C1 segment of cervical spinal cord (tissue), 14 donors: ENCODE results near the gene RAD18.
A peak's percentile ranks its signal among the peaks of the same experiment; 100 is the strongest.

ENCODE experiments used
- DNase-seq, 14 donors: peaks; one replicate each; lab custom pipeline; 2025; lab: John Stamatoyannopoulos, UW

RAD18 gene

DNA sequence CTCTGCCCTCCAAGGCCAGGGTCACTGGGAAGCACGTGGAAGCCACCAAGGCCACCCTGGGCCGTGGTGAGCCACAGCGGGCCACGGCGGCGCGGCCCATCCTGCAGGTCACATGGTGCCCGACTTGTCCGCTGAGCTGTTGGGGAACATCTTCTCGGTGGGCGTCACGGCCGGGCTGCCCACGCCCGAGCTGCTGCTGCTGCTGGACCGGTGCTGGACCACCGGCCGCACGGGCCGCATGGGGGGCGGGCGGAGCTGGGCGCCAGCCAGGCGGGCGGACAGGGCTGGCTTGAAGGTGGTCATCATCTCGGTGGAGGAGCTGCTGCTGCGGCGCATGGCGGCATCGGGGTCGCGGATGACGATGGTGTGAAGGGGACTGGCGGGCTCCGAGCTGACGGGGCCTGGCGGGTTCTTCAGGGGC is 22.1 kb upstream of the RAD18 start:
- DNase-seq, result no peak

DNA sequence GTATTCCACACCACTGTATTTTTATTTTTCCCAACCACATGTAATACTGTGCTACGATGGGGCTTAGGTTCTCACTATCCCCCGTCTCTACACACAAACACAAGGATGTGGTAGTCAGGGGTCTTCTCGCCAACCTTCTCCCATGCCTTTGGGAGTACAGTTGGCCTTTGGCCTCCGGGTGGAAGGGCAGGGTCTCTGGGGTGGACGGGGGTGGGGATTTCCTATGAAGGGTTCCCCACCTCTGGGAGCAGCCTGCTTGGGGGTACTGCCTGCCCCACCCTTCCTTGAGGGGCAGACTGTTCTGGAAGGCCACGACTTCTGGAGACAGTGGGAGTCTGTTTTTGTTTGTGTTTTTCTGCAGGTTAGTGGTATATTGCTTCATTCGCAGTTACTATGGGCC is 21.3 kb upstream of the RAD18 start:
- no peak for DNase-seq

DNA sequence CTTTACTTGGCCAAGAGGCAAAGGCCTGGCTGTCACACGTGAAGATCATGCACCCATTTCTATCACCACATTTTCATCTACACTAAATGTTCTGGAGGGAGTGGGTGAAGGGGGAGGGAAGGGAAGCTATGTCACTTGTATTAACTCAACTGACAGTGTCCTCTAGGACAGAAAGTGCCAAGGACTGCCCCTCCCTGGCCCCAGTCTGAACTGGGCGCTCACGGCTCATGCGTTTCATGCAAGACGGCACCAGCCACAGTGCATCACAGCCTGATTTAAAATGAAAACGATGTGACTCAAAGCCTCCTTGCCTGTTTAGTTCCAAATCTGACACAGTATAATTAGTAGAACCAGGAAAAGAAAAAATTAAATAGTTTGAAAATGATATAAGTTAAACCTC is 20.8 kb upstream of the RAD18 start:
- no peak for DNase-seq

DNA sequence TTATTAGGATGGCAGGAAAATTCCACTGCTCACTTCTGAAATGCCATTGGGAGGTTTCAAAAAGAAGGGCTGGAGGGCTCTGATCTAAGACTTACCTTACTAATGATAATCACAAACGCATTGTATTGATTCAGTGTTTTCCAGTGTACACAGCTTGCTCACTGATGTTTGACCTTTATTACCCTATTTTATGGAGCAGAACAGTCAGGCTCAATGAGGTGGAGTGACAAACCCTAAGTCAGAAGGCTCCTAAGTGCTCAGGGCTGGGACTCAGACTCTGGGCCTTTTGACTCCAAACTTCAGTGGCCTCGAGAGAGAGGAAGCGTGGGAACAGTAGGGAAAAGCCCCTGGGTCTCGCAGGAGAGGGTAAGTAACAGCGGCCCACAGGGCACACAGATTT is 20.3 kb upstream of the RAD18 start:
- no peak for DNase-seq

DNA sequence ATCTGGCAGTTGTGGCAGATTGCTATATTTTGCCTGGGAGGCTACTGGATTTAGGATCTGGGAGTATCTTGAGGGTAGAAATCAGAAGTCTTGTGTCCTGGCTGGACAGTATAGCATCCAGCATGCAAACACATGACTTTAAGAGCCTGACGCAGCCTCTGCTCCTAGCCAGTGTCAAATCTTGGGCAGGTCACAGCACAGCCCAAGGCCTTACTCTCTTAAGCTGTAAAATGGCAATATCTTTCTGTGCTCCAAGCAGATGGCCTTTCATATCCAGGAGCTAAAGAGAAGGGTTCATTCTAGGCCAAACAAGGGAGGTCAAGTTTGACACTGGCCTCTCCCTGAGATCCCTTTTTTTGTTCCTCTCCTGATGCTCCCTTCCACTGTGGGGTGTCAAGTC is 19.8 kb upstream of the RAD18 start:
- no peak for DNase-seq

DNA sequence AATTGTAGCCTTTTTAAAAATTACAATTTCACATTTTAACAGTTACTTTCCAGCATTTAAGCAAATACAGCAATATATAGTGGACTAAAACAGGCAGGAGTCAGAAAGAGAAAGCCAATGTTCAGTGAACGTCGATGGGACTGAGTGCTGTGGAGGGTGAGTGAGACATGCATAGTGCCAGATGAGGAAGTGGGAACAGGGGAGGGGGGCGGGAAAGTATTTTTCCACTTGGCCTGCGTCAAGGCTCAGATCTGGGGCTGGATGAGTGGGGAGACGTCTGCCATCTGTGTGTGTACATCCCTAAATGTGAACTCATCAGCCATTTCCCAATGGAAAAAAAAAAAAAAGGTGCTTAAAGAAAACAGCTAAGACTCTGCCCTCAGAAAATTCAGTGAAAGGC is 19.2 kb upstream of the RAD18 start:
- DNase-seq, result peak in 1 of 14 donors; percentile 21

DNA sequence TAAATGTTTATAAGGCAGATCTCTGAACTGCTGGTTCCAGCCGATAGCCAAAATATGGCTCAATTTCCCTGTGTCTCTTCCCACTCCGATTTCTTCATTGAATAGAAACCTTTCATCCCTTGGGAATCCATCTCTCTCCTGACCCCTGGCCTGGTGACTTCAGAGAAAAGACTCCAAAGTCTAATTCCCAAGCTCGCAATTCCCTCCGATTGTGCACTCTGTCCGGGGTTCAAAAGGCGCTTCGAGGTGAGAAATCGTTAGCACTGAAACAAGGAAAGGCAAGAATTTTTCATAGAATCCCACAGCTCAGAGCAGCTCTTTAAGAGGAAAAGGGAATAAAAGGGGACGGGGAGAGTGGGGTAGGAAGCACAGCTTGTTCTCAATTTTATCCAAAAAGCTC is 18.4 kb upstream of the RAD18 start:
- no peak for DNase-seq

DNA sequence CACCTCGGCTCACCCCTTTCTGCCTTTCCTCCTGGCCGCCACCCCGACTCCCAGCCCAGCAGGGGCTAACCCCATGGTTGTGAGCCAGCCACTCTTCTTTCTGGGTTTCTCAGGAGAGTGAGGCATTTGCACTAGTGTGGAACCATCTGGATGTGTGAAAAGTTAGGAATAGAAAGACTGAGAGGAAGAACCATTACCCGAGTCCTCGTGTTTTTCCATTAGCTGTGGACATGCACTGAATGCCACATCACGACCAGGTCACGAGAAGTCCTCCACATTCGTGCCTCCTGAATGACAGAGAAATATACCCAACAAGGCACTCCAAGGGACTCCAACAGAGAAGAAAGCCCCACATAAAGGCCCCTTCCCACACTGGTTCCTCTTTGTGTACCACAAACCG is 18.0 kb upstream of the RAD18 start:
- DNase-seq, result no peak

DNA sequence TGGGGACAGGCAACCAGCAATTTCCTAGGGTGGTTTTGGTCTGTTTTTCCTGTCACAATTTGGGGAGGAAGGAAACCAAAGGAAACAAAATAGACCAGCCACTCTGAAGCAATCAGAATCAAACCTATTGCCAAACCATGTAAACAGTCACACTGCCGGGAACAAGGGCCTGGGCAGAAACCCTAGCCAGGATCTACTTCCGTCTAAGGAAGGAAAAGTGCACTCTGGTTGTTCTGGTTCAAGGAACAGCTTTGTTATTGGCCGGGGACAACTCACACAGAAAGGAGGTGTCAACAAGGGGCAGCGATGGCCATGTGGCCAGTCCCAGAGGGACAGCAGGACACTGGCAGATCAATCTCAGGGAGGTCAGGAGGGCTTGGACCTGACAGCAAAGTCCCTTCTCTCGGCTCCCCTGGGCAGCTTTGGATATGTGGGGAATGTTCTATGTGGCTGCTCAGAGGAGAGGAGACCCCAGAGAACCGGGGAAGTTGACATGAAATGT is 17.5 kb upstream of the RAD18 start:
- DNase-seq, result no peak

DNA sequence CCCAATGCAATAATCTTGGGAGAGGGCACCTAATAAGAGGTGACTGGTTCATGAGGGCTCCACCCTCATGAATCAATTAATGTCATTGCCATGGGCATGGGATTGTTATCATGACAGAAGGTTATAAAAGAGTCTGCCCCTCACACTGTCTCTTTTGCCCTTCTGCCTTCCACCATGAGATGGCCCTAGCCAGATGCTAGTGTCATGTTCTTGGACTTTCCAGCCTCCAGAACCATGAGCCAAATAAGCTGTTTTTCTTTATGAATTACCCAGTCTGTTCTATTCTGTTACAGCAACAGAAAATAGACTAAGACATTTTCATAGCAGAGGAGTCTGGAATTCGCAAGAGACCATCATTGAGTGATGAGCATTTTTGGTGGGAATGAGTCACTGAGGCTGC is 16.0 kb upstream of the RAD18 start:
- no peak for DNase-seq

DNA sequence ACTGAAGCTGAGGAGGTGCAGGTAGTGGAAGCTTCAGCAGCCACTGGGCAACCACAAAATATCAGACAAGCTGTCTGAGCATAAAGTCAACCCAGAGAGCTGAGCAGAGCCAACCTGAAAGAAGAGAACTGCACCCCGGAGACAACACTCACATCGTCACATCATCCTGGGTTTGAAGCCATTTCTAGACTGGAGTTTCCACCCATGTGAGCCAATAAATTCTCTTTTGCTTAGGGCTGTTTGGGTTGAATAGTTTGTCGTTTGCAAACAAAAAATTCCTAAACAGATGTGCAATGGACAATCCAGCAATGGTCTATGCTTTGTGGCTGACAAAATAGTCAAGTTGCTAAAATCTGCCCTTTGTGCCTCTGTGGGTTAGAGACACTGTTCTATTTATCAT is 15.3 kb upstream of the RAD18 start:
- no peak for DNase-seq

DNA sequence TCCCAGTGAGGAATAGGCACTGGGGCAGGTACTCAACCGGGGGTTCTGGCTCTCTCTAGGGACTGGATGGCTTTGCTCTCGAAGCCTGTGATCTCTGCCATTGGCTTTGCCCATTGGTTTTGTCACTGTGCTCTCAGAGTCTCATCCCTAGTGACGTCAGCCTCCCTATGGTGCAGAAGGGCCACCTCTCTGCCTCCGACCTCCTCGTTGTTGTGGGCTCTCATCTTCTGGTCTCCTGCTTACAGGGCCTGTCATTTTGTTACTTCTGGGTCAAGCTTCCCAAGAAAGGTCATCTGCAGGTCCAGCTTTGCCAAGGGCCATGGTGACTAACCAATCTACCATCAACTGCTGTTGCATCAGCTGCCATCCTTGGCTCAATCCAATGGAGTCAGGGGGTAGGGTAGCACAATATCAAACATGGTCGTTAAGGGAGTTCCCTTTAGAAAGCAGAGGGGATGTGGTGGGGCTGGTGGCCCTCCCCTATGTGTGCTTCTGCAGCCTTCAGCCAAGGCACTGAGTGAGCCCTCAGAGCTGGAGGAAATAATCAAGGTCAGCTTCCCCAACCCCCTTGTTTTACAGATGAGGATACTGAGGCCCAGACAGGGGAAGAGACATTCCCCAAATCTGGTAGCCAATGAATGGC is 13.4 kb upstream of the RAD18 start:
- no peak for DNase-seq

DNA sequence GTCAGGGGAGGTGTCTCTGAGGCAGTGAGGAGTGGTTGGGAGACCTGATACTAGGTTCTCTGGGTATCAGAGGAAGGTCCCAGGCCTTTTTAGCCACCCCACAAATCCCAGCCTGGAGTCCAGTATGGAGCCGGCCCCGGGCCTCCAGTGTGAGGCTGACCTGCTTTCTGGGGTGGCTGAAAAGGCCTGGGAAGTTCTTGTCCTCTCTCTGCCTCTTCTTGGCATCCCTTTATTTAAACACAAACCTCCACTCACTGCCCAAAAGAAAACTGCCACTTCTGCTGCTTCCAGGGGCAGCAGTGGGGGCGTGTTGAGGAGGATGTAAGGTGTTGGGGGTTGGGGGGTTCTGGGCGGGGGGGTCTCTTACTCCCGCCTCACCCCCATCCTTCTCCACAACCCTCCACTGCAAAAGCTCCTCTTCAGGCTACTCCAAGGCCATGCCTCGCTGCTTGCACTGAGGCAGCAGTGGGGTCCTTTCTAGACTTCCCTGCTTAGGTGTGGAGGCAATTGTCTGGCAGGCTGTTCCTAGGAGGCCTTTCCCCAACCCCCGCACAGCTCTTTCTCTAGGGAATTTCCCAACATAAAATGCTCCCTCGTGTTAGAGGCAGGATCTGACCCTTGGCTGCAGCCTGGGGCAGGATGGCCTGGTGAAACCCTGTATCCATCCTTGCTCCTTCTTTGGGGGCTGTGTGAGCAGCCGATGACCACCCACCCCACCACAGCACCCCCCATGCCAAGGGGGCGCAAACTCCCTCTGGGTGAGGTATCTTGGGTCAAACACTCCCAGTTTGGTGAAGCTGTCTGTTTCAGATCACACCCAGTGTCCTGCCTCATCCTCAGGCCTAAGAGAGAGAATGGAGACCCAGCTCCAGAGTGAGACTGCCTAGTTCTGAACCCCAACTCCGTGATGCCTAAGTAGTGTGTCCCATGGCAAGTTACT is 12.1 kb upstream of the RAD18 start:
- no peak for DNase-seq

DNA sequence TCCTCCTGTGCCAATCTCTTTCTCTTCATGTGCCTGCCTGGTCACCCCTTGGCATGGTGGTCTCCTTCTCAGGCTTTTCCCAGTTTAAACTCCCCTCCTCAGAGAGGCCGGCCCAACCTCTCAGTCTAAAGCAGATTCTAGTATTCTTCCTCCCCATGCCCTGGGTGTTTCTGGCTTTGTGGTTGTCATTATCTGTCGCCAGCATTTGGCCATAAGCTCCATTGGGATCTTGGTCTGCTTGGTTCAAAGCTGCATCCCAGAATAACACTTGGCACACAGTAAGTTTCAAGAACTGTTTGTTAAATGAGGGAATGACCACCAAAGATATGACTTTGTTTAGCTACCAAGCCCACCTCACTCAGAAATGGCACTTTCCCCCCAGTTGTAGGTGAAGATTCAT is 11.2 kb upstream of the RAD18 start:
- DNase-seq, result no peak

DNA sequence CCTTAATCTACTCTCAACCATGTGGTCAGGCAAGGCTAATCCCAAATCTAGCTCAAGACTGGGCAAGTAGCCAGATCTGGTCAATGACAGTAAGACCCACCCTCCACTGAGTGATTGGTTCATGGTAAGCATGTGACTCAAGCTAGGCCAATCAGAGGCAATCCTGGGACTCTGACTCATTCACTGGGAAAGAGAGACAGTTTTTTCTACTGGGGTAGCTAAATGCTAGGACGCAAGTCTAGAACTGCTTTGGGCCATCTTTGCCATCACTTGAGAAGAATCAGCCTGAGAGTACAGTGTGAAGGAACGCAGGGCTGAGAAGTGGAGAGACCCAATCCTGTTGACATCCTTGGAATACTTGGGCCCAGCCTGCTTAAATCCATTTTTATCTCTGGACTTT is 9.4 kb upstream of the RAD18 start:
- DNase-seq, result no peak

DNA sequence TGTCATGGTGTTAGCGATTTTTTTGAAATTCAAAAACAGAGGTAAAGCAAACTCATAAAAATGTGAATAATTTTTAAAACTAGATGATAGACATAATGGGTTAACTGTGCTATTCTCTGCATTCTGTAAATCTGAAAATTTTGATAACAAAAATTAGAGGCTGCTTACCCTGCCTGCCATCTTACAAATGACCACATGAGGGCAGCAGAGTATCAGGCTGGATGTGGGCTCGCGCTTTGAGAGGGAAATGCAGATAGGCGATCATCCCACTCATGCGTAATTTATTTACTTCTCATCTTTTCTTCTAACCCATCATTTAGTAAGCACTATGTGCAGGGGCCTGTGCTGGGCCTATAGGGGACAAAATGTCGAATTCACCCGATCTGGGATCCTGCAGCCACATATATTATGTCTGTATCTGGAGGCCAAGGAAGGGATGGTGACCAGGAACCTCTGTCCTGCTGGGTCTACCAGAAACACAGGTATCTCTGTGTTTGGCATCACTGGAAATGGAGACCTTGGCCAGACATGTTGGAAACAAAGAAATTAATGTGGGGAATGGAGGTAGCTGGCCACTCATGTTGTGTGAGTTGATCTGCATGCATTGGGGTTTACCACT is 7.8 kb upstream of the RAD18 start:
- peak in 10 of 14 donors; percentile 19 to 66 (median 44) for DNase-seq

DNA sequence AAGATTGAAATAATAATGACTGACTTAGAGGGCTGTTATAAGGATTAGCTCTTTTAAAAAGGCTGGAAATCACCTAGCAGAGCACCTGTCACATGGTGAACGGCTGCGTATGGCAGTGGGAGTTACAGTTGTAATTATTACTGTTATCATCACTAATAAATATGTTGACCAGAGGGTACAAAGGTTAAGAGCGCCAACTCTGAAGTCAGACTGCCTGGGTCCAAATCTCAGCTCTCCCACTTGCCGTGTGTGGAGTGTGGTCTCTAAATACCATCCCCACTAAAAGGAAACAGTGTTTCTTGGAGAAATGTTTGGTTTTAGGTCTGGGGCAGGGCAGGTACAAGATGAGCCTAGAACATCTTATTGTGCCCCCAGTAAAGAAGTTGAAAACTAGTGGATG is 6.0 kb upstream of the RAD18 start:
- no peak for DNase-seq

DNA sequence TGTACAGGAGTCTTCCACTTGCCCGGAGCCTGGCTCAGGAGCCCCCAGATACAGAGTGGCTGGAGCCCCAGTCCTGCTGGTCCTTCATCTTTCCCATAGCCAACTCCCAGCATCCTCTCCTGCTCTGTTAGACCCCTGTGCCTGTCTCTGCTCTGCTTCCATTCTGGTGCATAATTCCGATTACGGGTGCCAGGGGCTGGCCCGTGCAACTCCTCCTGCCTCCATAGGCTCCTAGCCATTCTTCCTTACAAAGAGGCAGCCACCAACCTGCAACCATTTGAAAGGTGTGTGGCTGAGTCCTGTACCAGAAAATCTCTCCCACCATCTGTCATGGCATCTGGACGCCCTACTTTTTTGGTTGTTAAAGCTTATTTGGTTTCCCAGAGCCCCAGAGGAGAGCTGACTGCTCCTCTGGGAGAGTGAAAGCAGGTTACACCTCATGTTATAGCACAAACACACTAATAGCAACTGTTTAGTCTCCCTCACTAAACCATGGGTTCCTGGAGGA is 5.2 kb upstream of the RAD18 start:
- DNase-seq, result peak in 1 of 14 donors; percentile 51

DNA sequence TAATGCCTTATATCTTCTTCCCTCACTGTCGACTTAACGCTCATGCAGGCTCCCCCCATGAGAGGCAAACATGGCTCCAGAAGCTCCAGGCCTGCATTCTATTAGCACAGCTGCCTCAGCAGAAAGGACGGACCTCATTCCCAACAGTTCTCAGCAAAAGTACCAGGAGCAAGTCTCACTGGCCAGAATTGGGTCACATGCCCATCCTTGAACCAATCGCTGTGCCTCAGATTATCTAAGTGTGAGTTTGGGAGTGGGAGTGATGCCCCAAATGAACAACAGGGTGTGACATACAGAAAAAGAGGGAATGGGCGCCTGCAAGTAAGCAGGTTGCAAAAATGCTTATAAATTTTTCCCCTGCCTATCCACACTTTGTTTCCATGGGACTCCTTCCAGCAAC is 4.3 kb upstream of the RAD18 start:
- DNase-seq, result no peak

DNA sequence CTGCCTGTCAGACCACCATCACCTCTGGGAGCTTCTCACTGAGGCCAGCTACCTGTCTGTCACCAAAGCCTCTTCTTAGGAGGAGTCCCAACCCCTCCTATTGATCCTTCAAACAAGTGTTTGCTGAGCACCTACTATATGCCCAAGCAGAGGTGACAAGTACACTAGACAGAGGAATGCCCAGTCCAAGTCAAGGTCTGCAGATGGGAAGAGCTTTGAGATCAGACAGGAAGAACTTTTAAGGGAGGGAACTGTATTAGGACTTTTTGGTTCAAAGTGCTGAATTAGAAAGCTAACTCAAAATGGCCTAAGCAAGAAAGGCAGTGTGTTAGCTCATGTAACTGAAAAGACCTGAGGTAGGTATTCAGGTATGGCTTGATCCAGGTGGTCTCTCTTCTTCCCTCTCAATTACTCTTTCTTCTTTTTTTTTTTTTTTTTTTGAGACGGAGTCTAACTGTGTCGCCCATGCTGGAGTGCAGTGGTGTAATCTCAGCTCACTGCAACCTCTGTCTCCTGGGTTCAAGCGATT is 3.6 kb upstream of the RAD18 start:
- DNase-seq, result no peak

DNA sequence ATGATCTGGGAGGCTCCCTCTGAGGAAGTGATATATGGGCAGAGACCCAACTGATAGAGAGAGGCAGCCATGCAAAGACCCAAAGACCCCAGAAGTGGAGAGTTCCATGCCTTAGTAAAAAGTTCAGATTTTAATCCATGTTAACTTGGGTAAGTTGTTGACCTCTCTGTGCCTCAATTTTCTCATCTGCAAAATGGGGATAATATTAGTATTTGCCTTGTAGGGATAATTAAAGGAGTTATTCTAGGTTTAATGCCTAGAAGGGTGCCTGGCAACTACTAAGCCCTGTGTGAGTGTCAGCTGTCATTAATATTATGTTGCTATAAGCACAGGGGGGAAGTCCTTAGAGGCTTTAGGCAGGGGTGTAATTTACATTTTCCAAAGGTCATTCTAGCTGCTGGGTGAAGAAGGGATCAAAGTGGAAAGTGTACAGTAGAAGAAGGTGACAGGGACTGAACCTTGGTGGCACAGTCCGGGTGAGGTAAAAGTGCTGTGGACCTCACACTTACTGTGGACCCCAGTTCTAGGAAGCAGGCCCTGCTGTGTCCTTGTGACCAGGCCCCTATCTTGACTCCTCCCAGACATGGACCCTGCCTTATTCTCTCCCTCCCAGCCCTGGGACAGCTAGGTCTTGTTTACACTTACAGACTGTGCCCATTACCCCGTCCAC is 3.0 kb upstream of the RAD18 start:
- DNase-seq, result no peak
